ENCODE results near the gene IGFBP5. TPM values are rescaled to one million over a fixed set of nuclear protein-coding genes. Genes with fewer than 3 reads are reported as not detected.

IGFBP5 gene
- total and polyA plus RNA-seq, 2 donors (not counting 1 experiment from before 2014, with no cell fraction given): not detected

- Mint-ChIP-seq H3K27me3 (peaks cover 20% of the 10 kb centered on the region), H3K27ac (no peak overlapping the region), H3K4me1 (no peaks in the 10 kb centered on the region), H3K4me3 (no peak overlapping the region), H3K9me3 (ENCODE audit: insufficient read depth) (no peaks in the 10 kb centered on the region)
- ChIA-PET CTCF (no interaction called here), POLR2A (no interaction called here)
- Histone ChIP-seq H3K9ac (ENCODE audit: low read length) (no peak overlapping the region), H3K27me3 (replicated peaks in 1 of 4; ENCODE audit: control extremely low read depth in 1 of 4, control insufficient read depth in 3 of 4, insufficient read depth in 4 of 4, low read length in 3 of 4) (no peaks in the 10 kb centered on the region), H3K9me3 (ENCODE audit: control extremely low read depth in 1 of 3, control insufficient read depth in 2 of 3, insufficient read depth in 1 of 3, low read length in 2 of 3) (peaks cover 0 to 2% (median 1%) of the 10 kb centered on the region in 3 donors), H3K36me3 (replicated peaks in 1 of 2; ENCODE audit: control extremely low read depth in 1 of 2, control insufficient read depth in 1 of 2, extremely low read depth in 1 of 2, insufficient read depth in 2 of 2, low read length in 1 of 2) (no peaks in the 10 kb centered on the region), H3K4me1 (ENCODE audit: control insufficient read depth in 2 of 2, insufficient read depth in 2 of 2, low read length in 2 of 2) (no peaks in the 10 kb centered on the region), H3K79me2 (ENCODE audit: control insufficient read depth, insufficient read depth, low read length) (no peaks in the 10 kb centered on the region), H4K20me1 (ENCODE audit: control insufficient read depth, insufficient read depth, low read length, poor library complexity, severe bottlenecking) (no peaks in the 10 kb centered on the region), H2AFZ (ENCODE audit: insufficient read depth, low read depth, low read length, poor library complexity, severe bottlenecking) (no peak overlapping the region), H3K4me2 (replicated peaks; ENCODE audit: low read depth, low read length, poor library complexity, severe bottlenecking) (no peak overlapping the region), H3K4me3 (ENCODE audit: control extremely low read depth in 1 of 5, extremely low read depth in 1 of 5, insufficient read depth in 1 of 5, low read depth in 2 of 5, low read length in 4 of 5) (no peak overlapping the region), H3K27ac (ENCODE audit: low read length in 2 of 2) (no peak overlapping the region)
- DNase-seq (no peak), ATAC-seq (ENCODE audit: low read depth) (no peak)
- TF ChIP-seq EZH2 (IDR thresholded peaks at IDR 0.05; ENCODE audit: borderline replicate concordance, insufficient read depth, low read depth, low read length, poor library complexity, severe bottlenecking): no peak
- TF ChIP-seq, protein P1, sequence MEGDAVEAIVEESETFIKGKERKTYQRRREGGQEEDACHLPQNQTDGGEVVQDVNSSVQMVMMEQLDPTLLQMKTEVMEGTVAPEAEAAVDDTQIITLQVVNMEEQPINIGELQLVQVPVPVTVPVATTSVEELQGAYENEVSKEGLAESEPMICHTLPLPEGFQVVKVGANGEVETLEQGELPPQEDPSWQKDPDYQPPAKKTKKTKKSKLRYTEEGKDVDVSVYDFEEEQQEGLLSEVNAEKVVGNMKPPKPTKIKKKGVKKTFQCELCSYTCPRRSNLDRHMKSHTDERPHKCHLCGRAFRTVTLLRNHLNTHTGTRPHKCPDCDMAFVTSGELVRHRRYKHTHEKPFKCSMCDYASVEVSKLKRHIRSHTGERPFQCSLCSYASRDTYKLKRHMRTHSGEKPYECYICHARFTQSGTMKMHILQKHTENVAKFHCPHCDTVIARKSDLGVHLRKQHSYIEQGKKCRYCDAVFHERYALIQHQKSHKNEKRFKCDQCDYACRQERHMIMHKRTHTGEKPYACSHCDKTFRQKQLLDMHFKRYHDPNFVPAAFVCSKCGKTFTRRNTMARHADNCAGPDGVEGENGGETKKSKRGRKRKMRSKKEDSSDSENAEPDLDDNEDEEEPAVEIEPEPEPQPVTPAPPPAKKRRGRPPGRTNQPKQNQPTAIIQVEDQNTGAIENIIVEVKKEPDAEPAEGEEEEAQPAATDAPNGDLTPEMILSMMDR (IDR thresholded peaks at IDR 0.05): no peak
- intact Hi-C loops (cut with micrococcal nuclease): no loop called here
- 81% methylated on average over 2 of the region's 3 CpGs for WGBS (ENCODE audit: insufficient coverage)
These were observed 19.0 kb upstream of the IGFBP5 start for GRCh38 chr2:216714376-216714775.

- Histone ChIP-seq H3K4me1 (ENCODE audit: control insufficient read depth in 2 of 2, insufficient read depth in 2 of 2, low read length in 2 of 2) (no peaks in the 10 kb centered on the region), H3K4me3 (ENCODE audit: control extremely low read depth in 1 of 5, extremely low read depth in 1 of 5, insufficient read depth in 1 of 5, low read depth in 2 of 5, low read length in 4 of 5) (no peak overlapping the region), H2AFZ (ENCODE audit: insufficient read depth, low read depth, low read length, poor library complexity, severe bottlenecking) (no peak overlapping the region), H3K27me3 (replicated peaks in 1 of 4; ENCODE audit: control extremely low read depth in 1 of 4, control insufficient read depth in 3 of 4, insufficient read depth in 4 of 4, low read length in 3 of 4) (no peaks in the 10 kb centered on the region), H3K27ac (ENCODE audit: low read length in 2 of 2) (no peak overlapping the region), H3K9ac (ENCODE audit: low read length) (no peak overlapping the region), H4K20me1 (ENCODE audit: control insufficient read depth, insufficient read depth, low read length, poor library complexity, severe bottlenecking) (no peaks in the 10 kb centered on the region), H3K36me3 (replicated peaks in 1 of 2; ENCODE audit: control extremely low read depth in 1 of 2, control insufficient read depth in 1 of 2, extremely low read depth in 1 of 2, insufficient read depth in 2 of 2, low read length in 1 of 2) (no peaks in the 10 kb centered on the region), H3K4me2 (replicated peaks; ENCODE audit: low read depth, low read length, poor library complexity, severe bottlenecking) (no peak overlapping the region), H3K79me2 (ENCODE audit: control insufficient read depth, insufficient read depth, low read length) (no peaks in the 10 kb centered on the region), H3K9me3 (ENCODE audit: control extremely low read depth in 1 of 3, control insufficient read depth in 2 of 3, insufficient read depth in 1 of 3, low read length in 2 of 3) (peaks cover 0 to 3% (median 2%) of the 10 kb centered on the region in 3 donors)
- intact Hi-C loops (cut with micrococcal nuclease): no loop called here
- CTCF ChIA-PET: no interaction called here
- POLR2A ChIA-PET: no interaction called here
- TF ChIP-seq EZH2 (IDR thresholded peaks at IDR 0.05; ENCODE audit: borderline replicate concordance, insufficient read depth, low read depth, low read length, poor library complexity, severe bottlenecking): no peak
- TF ChIP-seq, protein P1 (IDR thresholded peaks at IDR 0.05): no peak
- Mint-ChIP-seq H3K27ac (no peak overlapping the region), H3K27me3 (peaks cover 20% of the 10 kb centered on the region), H3K4me1 (no peaks in the 10 kb centered on the region), H3K4me3 (no peak overlapping the region), H3K9me3 (ENCODE audit: insufficient read depth) (no peaks in the 10 kb centered on the region)
- WGBS (ENCODE audit: insufficient coverage): 70% methylated on average over 6 of the region's 8 CpGs
- DNase-seq (no peak), ATAC-seq (ENCODE audit: low read depth) (no peak)
These were observed 18.5 kb upstream of the IGFBP5 start for GRCh38 chr2:216713691-216714336.

All from B cell (primary cell).